ENCODE data around the gene FAM78B. TPM values are rescaled to one million over a fixed set of nuclear protein-coding genes. Genes with fewer than 3 reads are reported as not detected.

Gene FAM78B
- total RNA-seq, 1 experiment from 2014 or later, result 3.1 TPM

DNA sequence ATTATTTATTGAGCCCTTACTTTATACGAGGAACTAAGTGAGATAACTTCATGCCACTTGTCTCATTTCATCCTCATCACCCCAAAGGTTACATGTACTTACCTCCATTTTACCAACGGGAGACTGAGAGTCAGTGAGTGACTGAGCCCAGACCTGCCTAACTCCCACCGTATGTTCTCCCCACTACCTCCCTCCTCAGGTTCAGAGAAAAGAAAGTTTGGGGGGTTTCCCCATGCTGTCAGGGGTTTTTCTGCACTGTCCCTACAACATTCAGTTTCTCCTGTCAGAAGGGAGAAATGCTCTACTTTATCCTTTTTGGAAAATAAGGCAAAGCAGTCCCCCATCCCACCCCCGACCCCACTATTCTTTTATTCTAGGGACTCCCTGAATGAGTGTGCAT is 32.9 kb downstream of the FAM78B start:
- in situ Hi-C loops (cut with HindIII; ENCODE audit: low pct_unique_long_range_greater_than_20kb, low sequenced_read_pairs), result no loop called here
- no peak for DNase-seq (ENCODE audit: low read depth, low spot score)

DNA sequence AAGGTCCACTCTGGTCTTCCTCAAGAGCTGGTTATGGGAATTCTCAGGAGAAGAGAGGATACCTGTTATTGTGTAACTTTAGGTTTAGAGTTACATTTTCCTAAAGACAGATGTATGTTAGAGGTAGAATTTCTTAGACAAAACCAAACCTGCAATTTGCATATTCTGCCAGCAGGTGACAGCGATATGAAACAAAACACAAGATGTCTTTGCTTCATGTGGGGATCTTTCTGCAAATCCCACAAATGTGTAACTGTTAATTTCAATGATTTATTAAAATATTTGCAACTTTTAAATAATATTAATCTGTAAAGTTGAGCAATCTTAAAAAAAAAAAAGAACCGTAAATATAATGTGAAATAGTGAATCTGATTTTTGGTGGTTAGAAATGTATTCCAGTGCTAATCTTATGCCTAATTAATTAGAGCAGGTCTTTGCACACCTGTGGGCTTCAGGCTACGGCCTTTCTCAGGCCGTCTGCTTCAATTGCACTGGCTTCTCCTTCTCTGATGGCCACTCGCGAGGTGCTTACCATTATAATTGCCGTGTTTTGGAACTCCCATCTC is 33.4 kb downstream of the FAM78B start:
- DNase-seq (ENCODE audit: low read depth, low spot score), result peak; percentile 56
- in situ Hi-C loops (cut with HindIII; ENCODE audit: low pct_unique_long_range_greater_than_20kb, low sequenced_read_pairs), result no loop called here

DNA sequence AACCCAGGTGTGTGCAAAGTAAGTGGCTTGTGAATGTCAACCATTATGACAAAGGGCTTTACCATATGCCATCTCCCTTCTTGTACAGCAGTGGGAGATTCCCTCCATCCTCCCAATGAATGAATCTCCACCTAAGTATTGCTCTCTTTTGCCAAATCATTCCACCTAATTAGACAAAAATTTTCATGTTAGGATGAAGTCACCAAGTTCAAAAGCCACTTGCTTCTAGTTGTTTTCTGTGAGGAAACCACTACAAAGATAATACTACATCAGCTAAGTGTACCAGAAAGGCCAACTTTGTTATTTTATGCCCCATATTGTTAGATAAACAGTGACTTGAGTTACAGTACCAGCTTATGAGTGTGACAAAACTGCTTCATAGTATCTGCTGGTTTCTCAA is 34.3 kb downstream of the FAM78B start:
- DNase-seq (ENCODE audit: low read depth, low spot score), result no peak
- in situ Hi-C loops (cut with HindIII; ENCODE audit: low pct_unique_long_range_greater_than_20kb, low sequenced_read_pairs), result no loop called here

DNA sequence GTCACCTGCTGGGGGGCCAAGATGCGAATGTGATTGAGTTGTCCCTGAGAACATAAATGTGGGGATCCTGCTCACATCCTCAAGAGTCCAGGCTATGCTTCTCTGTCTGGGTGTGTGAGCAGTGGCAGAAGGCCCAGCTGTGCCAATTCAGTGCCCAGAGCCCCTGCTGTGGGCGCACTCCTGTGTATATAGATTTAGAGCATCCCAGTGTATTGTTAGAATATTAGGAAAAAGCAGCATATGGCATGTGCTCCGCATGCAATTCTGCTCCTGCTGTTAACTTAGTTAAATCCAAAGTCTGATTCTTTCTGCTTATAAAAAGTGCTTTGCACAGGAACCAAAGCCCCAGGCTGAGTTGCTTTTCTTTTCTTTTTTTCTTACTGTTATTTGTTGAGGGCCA is 37.8 kb downstream of the FAM78B start:
- in situ Hi-C loops (cut with HindIII; ENCODE audit: low pct_unique_long_range_greater_than_20kb, low sequenced_read_pairs), result no loop called here
- DNase-seq (ENCODE audit: low read depth, low spot score), result no peak

DNA sequence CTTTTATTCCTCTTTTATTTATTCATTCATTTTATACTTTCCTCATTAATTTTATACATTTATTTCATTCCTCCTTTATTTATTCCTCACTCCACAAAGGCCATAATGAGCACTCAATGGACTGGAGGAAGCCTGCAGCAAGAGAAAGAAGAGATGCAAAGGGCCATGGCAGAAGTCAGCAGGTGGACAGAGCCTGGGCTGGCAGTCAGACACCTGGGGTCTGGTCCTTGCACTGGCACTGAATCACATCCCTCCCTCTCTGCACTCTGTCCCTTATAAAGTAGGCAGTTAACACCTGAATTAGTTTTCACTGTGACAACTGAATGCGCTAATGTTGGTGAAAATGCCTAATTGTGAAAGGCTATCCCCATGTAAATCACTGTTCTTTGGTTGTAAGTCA is 38.6 kb downstream of the FAM78B start:
- in situ Hi-C loops (cut with HindIII; ENCODE audit: low pct_unique_long_range_greater_than_20kb, low sequenced_read_pairs), result no loop called here

DNA sequence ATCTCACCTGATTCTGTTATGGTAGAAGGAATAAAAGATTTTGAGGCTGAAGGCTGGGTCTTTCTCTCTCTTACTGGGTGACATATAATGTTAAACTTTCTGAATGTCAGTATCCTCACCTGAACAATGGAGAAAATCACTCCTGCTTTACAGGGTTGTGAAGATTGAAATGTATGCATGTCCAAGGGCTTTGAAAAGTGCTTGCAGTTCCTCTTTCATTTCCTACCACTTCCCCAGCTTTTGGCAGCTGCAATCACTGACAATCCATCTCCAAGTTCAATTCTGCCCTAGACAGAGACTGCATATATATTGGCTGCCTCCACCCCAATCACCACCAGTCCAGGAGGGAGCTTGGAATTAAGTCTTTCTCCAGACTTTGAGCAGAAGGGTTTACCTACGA is 39.8 kb downstream of the FAM78B start:
- in situ Hi-C loops (cut with HindIII; ENCODE audit: low pct_unique_long_range_greater_than_20kb, low sequenced_read_pairs), result no loop called here
- DNase-seq (ENCODE audit: low read depth, low spot score), result no peak

More for the DNA sequence above, 38.6 kb downstream of the FAM78B start:
- no peak for DNase-seq (ENCODE audit: low read depth, low spot score)

DNA sequence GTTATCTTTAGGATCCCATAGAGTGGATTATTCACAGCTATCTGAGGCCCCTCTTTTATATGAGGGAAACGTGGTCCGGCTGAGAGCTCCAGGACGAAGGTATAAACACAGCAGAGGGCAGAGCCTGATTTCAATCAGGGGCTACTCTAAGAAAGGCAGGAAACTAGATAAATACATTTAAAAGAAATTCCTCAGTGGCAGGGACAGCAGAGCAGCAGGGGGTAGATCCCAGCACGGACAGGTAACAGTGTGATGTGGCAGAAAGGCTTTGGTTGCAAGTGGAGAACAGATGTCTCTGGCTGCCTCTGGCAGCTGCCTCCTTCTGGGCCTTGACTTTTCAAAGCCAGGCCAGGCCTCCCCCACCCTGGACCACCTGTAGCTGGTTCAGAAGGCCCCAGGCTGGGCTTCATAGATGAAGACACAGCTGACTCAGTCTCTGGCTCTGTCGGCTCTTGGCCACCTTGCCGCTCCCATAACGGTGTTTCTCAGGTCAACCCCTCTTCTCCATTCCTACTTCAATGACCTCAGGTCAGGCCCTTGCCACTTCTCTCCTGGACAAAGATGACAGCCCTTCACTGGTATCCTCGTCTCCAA is 43.8 kb downstream of the FAM78B start:
- no peak for DNase-seq (ENCODE audit: low read depth, low spot score)
- in situ Hi-C loops (cut with HindIII; ENCODE audit: low pct_unique_long_range_greater_than_20kb, low sequenced_read_pairs), result no loop called here

DNA sequence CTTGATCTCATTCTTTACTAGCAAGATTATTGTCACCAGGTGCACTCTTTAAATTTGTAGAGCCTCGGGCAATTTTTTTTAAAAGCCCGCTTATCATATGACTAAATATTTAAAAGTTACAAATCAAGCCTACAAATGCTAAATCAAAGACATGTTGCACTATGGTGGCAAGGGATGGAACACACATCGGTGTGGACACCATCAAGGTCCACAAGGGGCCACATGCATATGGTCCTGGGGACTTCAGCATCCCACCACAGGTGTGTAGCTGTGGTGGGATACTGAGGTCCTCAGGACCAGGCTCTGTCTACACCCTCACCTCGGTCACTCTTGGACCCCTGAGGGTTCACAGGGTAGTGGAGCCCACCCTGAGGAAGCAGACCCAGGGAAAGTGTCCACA is 45.8 kb downstream of the FAM78B start:
- in situ Hi-C loops (cut with HindIII; ENCODE audit: low pct_unique_long_range_greater_than_20kb, low sequenced_read_pairs), result no loop called here

DNA sequence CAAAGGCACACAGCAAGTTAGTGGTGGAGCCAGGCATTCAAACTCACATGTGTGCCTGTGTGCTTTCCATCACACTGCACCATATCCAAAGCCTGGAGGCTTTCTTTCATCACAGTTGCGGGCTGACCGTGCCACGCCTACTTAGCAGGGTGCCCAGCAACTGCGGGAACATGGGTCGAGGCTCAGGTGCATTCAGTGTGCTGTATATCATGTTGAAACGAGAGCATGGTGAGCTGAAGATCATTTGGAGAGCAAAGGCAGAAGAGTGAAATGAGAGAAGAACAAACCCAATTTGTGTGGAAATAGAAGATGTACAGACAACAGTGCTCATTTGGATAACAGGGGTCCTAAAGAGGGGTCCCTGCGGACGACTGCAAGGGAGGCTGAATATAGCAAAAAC is 46.5 kb downstream of the FAM78B start:
- in situ Hi-C loops (cut with HindIII; ENCODE audit: low pct_unique_long_range_greater_than_20kb, low sequenced_read_pairs), result no loop called here
- no peak for DNase-seq (ENCODE audit: low read depth, low spot score)

More for the DNA sequence above, 45.8 kb downstream of the FAM78B start:
- DNase-seq (ENCODE audit: low read depth, low spot score), result no peak

DNA sequence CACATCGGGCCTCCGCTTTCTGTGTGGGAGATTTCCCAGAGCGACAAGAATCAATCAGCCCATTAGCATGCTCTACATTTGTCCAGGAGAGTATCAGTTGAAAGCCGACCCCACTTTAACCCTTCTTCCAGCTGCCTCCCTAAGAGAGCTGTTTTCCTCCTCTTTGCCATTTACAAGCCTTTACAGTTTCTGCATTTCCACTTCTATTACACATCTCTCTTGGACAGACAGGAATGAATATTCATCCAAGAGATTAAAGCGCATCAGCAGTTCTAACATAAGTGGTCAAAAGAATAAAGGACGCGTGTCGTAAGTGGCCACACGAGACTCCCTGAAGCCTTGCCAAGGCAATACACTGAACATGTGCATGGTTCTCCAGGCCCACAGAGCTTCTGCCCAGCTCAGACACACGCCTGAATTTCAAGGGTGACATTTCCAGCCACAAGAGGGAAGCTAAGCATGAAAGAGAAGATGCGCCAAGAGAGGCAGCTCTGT is 47.3 kb downstream of the FAM78B start:
- DNase-seq (ENCODE audit: low read depth, low spot score), result no peak
- in situ Hi-C loops (cut with HindIII; ENCODE audit: low pct_unique_long_range_greater_than_20kb, low sequenced_read_pairs), result no loop called here

DNA sequence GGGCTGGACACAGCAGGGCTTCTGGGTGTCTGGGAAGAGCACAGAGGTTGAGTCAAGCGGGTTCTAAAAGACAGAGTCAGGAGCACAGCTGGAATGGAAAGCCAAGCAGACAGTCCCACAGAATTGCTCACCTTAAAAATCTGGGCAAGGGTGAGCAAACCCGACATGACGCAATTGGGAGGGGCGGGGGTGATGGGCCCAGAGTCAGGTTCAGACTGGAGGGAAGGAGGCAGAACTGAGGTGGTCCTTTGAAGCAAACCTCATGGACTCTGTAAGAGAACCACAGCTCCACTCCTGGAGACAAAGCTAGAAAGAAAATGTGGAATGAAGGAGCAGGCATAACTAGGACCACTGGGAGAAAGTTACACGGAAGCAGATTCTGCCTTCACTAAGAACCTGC is 49.0 kb downstream of the FAM78B start:
- no peak for DNase-seq (ENCODE audit: low read depth, low spot score)
- in situ Hi-C loops (cut with HindIII; ENCODE audit: low pct_unique_long_range_greater_than_20kb, low sequenced_read_pairs), result no loop called here

DNA sequence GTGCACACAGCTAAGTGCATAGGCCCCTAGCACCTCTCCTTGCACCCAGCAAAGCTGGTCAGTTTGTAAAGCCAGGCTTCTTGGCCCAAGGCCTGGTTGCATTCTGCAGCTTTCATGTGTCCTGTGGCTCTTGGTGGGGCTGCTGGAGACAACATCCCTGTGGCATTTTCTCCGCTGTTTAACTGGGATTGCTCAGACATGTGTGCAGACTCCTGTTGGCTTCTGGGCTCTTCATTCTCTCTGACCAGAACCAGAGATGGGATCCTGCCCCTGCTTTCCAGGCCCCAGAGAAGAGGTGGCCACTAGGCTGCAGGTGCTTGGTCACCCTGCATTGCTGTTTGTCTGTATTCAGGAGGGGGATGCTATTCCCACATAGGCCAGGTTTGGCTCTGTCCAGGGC is 50.8 kb downstream of the FAM78B start:
- DNase-seq (ENCODE audit: low read depth, low spot score), result no peak
- in situ Hi-C loops (cut with HindIII; ENCODE audit: low pct_unique_long_range_greater_than_20kb, low sequenced_read_pairs), result no loop called here

DNA sequence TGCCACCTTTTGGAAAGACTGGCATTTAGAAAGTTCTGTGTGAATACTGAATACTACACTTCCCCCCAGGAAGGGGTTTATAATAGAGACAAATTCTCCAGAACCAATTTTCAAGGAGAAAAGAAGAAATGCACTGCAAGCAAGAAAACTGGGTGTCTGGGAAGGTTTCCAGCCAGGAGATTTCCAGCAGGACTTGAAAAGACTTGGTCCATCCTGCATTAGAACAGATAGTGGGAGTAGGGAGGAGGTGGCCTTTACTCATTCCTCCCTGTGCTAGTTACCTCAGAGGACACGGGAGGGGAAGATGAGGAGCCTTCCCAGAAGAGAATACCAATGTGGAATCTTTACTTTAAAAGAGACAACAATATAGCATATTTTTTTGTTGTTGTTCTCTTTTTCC is 52.4 kb downstream of the FAM78B start:
- no peak for DNase-seq (ENCODE audit: low read depth, low spot score)
- in situ Hi-C loops (cut with HindIII; ENCODE audit: low pct_unique_long_range_greater_than_20kb, low sequenced_read_pairs), result no loop called here

DNA sequence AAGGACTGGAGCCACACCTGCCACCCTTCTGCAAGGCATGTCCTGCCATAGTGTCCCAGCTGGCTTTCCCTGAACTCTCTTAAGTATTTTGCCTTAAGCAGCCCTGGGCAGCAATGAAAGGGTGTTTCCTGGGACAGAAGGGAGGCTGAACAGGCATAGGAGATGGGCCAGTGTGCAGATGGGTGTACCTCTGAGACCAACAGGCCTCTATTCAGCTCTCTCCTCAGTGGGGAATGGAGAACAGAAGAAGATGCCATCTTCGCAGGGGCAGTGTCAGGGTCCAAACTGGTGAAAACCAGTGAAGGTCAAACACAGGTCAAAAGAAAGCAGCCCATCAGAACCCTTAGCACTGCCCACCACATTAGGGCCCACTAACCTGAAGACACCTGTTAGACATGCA is 53.2 kb downstream of the FAM78B start:
- no peak for DNase-seq (ENCODE audit: low read depth, low spot score)
- in situ Hi-C loops (cut with HindIII; ENCODE audit: low pct_unique_long_range_greater_than_20kb, low sequenced_read_pairs), result no loop called here

DNA sequence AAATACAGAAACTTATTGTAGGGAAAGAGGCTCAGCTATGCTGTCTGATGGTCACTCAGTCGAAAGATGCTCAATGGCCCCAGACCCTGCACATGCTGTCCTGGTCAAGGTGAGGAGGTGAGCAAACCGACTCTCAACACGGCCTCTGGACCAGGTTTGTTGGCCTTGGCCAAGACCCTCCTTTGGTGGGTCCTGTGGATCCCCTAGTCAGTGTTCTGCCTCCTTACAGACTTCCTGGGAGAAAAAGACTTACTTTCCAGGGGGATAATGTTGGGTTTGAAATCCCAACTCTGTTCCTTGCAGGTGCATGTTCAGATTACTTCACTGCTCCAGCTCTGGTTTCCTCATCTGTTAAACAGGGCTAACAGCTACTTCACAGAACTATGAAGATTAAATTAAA is 53.8 kb downstream of the FAM78B start:
- DNase-seq (ENCODE audit: low read depth, low spot score), result no peak
- in situ Hi-C loops (cut with HindIII; ENCODE audit: low pct_unique_long_range_greater_than_20kb, low sequenced_read_pairs), result no loop called here

DNA sequence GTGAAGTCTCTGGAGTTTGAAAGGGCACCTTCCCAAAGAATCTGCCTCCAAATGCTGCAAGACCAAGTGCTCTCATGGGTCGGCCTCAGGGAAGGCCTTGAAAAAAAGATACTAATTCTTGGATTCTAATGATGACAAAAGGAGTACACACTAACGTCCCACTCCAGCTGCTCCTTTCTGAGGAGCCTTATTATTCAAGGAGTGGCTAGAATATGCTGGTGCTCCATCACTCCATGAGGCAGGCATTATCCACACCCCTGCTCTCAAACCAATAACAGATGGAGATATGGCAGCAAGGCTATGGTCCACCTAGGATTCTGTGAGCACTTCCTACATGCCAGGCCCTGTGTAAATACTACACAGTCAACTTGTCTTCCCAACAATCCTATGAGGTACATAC is 54.4 kb downstream of the FAM78B start:
- no peak for DNase-seq (ENCODE audit: low read depth, low spot score)
- in situ Hi-C loops (cut with HindIII; ENCODE audit: low pct_unique_long_range_greater_than_20kb, low sequenced_read_pairs), result no loop called here

DNA sequence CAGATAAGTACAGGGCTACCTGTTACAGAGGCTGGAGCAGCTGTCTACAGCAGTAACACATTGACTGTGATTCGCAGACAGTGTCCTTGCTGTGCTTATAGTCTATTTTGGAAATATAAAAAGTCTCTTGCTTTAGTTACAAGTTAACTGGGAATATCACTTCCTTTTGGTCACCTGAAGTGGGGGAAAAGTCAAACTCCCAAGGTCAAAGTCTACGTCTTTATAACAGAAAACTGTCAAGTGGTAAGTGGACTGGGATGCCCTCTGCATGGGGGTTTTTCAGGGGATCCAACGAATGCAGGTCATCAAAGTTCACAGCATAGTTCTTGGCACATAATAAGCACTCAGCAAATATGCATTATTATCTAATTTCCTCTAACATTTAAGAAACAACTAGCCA is 55.4 kb downstream of the FAM78B start:
- DNase-seq (ENCODE audit: low read depth, low spot score), result no peak
- in situ Hi-C loops (cut with HindIII; ENCODE audit: low pct_unique_long_range_greater_than_20kb, low sequenced_read_pairs), result no loop called here

DNA sequence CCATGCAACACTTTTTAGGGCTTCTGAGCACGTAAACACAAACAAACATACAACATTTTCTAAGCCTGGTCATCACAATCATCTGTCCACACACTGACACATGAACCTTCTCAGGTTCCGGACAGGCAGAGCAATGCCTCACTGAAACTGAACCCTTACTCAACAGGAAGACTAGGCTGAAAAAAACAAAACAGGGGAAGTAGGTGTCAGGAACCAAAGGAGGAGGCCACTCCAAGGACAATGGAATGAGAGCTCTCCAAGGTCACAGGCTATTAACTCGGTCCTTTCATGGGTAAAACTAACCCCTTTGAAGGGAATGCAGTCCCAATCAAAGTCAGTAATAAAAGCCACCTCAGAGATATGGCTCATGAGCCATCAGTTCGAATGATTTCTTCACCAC is 76.6 kb downstream of the FAM78B start:
- DNase-seq (ENCODE audit: low read depth, low spot score), result no peak
- in situ Hi-C loops (cut with HindIII; ENCODE audit: low pct_unique_long_range_greater_than_20kb, low sequenced_read_pairs), result no loop called here

DNA sequence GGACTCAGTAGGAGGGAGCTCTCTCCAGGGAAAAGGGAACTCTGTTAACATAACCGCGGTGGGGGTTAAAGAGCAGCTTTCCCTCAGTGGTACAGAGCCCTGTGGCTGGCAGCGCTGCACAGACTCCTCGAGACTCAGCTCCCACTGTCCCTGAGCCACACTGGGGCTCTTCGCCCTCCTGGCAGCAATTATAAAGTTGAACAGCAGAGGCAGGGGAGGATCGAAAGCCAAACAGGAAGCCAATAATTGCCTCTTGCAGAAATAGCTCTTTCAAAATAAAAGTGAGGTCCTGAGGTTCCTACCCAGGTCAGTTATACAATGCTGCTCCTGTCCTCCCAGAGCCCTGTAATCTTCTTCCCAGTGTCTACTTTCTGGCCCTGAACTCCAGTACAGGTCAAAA is 77.0 kb downstream of the FAM78B start:
- DNase-seq (ENCODE audit: low read depth, low spot score), result peak; percentile 22
- in situ Hi-C loops (cut with HindIII; ENCODE audit: low pct_unique_long_range_greater_than_20kb, low sequenced_read_pairs), result no loop called here

DNA sequence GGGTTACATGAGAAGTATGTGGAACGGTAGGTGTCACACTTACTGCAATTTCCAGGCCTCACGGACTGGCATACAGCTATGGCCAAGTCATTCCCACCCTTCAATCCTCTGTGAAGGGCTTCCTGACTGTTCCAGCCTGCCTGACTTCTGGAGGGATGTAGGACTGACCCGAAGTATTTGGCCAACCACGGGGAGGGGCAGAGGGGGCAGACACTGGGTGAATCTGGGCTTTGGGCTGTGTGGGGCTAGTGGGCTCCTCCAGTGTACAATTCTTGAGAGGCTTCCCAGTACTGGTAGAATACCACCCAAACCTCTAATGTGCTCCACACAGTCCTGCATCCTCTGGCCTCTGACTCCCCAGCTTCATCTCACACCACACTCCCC is 78.2 kb downstream of the FAM78B start:
- in situ Hi-C loops (cut with HindIII; ENCODE audit: low pct_unique_long_range_greater_than_20kb, low sequenced_read_pairs), result no loop called here

More for the DNA sequence above, 78.2 kb downstream of the FAM78B start:
- DNase-seq (ENCODE audit: low read depth, low spot score), result no peak

All from SK-MEL-5 (cell line).